Ovary (tissue), 9 donors: ENCODE data around the gene LRRC14B. TPM values are rescaled to one million over a fixed set of nuclear protein-coding genes. Genes with fewer than 3 reads are reported as not detected.

Experiments
- DNase-seq, 5 donors: peaks; one replicate each; pipeline ENCODE4 v3.0.0-alpha.2; 2019 to 2020
- H3K27ac ChIP-seq, 2 donors: fragments of 200-600 bp; one replicate each; pipeline versions ENCODE4 v1.5.1 to v1.8.0; 2019 to 2022
- H3K27me3 ChIP-seq: fragments of 200-600 bp; one replicate; pipeline ENCODE4 v1.8.0; 2022
- H3K36me3 ChIP-seq: fragments of 200-600 bp; sonication (generic); one replicate; pipeline ENCODE4 v1.5.1; 2019
- H3K4me1 ChIP-seq: one replicate; pipeline ENCODE4 v1.8.1; 2013; ENCODE audit warnings: mild to moderate bottlenecking, moderate library complexity; ENCODE audit not compliant: insufficient read depth
- H3K4me3 ChIP-seq: fragments of 200-600 bp; sonication (generic); one replicate; pipeline ENCODE4 v1.5.1; 2017
- H3K9me3 ChIP-seq, 2 donors: fragments of 200-600 bp in 1 of 2; sonication (generic) in 1 of 2; one replicate each; pipeline versions ENCODE4 v1.5.1 to v1.8.1; 2013 to 2019; ENCODE audit warnings: mild to moderate bottlenecking in 1 of 2, moderate library complexity in 1 of 2
- EP300 ChIP-seq: sonication (generic); formaldehyde crosslinking; IDR thresholded peaks from one replicate; pipeline ENCODE4 v1.6.1; 2017; ENCODE audit warnings: antibody characterized with exemption
- POLR2A ChIP-seq: fragments of 450-650 bp; IDR thresholded peaks from one replicate; pipeline ENCODE4 v1.6.1; 2017; ENCODE audit warnings: antibody characterized with exemption, mild to moderate bottlenecking, moderate library complexity
- whole genome bisulfite sequencing, 3 donors: extraction: QIAGEN DNeasy Blood & Tissue Kit in 1 of 3; methylation state at CpG; one replicate each; pipeline versions ENCODE4 v1.1.5 to v1.1.7; 2013 to 2017; 5-methylcytosine and 5-hydroxymethylcytosine counted together
- intact Hi-C, 4 donors: fragments of 100-400 bp; cut with DNase I; formaldehyde crosslinking; loops; one replicate each; pipeline versions ENCODE4 v1.11.0 to v1.15.1; 2022 to 2023
- polyA plus RNA-seq, 2 donors: library from polyadenylated mRNA; stranded (reverse); fragments of 200-250 nt in 1 of 2; fragments of 350-450 nt in 1 of 2; fragmentation: Illumina TruSeq in 1 of 2; extraction: RNeasy Lipid Tissue Mini Kit (QIAGEN cat#74804) in 1 of 2; gene quantifications; one replicate each; pipeline ENCODE4 v1.2.3, GENCODE V29; 2013 to 2014
- total RNA-seq, 7 donors: library from RNA; depleted of rRNA in 2 of 7; stranded (reverse); fragments of >200 nt in 2 of 7; fragmentation: NEBNext Ultra II Directional in 3 of 7; extraction: Animal tissue kit (Norgen Biotek cat#: 25700) in 3 of 7; gene quantifications; one replicate each; pipeline versions ENCODE4 v1.1.0 to v1.2.4, GENCODE V29; 2016 to 2023
- TF ChIP-seq, protein P1 (sequence below), 3 donors: fragments of 450-650 bp in 2 of 3; fragments of 200-600 bp in 1 of 3; IDR thresholded peaks; one replicate each; pipeline versions ENCODE4 v1.5.1 to v1.8.0; 2016 to 2022; ENCODE audit warnings: antibody characterized with exemption in 3 of 3, mild to moderate bottlenecking in 1 of 3
- donor health status: DM: no; HTN: no; CAD: no; lungs with moderate emphysema.
- donor health status: DM: no; HTN: no; CAD: no.
- donor health status: Bipolar disorder and iron deficiency.
- donor health status: DM: yes; HTN: yes; CAD: no.
- donor health status: DM: no; HTN: no; CAD: no.
- donor health status: DM: yes; HTN: yes; CAD: no.

LRRC14B gene
- total and polyA plus RNA-seq, 9 donors, result 0.04 to 0.92 (median 0.38) TPM; not detected in 6

DNA sequence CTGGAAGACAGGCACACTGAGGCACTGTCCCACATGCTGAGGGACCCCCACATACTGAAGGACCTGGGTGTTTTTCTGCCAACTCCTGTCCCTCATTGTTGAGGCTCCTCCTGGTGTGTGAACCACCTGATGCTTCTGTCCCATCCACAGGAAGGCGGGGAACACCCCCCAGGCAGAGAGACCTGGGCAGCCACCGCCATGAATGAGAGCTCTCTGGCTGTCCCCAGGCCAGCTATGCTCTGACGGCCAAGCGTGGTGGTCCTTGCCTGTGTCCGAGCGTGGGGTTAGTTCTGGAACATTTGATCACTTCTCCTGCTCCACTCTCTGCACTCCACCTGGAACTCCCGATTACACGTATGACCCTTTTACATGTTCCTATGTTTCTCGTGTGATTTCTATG is 11.9 kb upstream of the LRRC14B start:
- Histone ChIP-seq H3K27ac (no peak overlapping the region), H3K27me3 (no peaks in the 10 kb centered on the region), H3K9me3 (no peaks in the 10 kb centered on the region), H3K4me3 (no peak overlapping the region), H3K4me1 (no peaks in the 10 kb centered on the region), H3K36me3 (no peaks in the 10 kb centered on the region)
- 88 to 95% (median 92%) methylated on average over 9 of the region's 9 CpGs for WGBS, 3 donors
- intact Hi-C loops, result no loop called here
- DNase-seq, result no peak
- TF ChIP-seq POLR2A (no peak), EP300 (no peak)
- TF ChIP-seq, protein P1, sequence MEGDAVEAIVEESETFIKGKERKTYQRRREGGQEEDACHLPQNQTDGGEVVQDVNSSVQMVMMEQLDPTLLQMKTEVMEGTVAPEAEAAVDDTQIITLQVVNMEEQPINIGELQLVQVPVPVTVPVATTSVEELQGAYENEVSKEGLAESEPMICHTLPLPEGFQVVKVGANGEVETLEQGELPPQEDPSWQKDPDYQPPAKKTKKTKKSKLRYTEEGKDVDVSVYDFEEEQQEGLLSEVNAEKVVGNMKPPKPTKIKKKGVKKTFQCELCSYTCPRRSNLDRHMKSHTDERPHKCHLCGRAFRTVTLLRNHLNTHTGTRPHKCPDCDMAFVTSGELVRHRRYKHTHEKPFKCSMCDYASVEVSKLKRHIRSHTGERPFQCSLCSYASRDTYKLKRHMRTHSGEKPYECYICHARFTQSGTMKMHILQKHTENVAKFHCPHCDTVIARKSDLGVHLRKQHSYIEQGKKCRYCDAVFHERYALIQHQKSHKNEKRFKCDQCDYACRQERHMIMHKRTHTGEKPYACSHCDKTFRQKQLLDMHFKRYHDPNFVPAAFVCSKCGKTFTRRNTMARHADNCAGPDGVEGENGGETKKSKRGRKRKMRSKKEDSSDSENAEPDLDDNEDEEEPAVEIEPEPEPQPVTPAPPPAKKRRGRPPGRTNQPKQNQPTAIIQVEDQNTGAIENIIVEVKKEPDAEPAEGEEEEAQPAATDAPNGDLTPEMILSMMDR (IDR thresholded peaks at IDR 0.05), result no peak

DNA sequence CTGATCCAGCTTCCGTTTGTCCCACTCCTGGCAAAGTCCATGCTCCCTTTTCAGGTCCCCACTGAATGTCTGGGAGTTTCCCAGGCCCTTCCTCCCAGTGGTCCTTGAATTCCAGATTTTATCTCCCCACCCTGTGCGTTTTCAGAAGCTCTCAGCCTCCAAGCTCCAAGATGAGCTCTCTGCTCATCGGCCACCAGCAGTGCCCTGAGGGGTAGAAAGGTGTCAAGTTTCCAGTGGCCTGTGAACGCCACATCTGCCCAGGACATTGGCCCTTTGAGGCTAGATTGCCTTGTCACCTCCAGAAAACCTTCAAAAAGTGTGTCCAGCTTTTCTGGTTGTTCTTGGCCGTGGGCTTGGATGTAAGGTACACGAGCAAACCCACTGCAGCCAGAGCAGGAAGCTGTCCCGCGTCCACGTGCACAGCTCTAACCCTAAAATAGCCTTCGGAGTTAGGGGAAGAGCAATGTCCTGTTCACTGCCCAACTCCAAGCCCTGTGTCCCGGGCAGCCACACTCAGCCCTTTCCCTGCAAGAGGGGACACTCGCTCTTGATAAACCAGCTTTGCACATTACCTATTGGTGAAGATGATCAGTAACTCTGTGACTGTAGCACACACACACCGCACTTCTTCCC is 10.9 kb upstream of the LRRC14B start:
- no peak for DNase-seq

DNA sequence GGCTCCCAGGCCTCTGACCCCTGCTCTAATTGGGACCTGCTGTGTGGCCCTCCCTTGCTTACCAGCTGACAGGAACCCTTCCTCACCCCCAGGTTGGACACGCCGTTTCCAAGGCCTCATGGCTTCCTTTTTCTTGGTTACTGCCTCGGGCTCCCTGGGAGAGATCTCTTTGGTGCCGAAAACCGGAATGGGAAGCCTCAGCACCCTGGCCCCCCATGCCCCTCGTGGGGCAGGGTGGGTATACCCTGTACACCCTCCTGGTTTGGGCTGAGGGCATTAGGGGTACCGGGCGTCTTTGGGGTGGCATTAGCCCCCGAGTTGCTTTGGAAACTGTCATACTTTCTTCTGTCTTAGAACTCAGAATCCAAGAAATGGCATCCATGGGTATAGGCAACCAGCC is 10.1 kb upstream of the LRRC14B start:
- Histone ChIP-seq H3K27me3 (no peaks in the 10 kb centered on the region), H3K36me3 (no peaks in the 10 kb centered on the region), H3K9me3 (no peaks in the 10 kb centered on the region), H3K4me1 (no peaks in the 10 kb centered on the region), H3K4me3 (no peak overlapping the region), H3K27ac (no peak overlapping the region)
- intact Hi-C loops, result no loop called here
- DNase-seq, result peak in 1 of 5 donors; percentile 11
- no peak for TF ChIP-seq EP300
- 93 to 95% (median 95%) methylated on average over 9 of the region's 9 CpGs for WGBS, 3 donors

More for the DNA sequence above, 10.9 kb upstream of the LRRC14B start:
- Histone ChIP-seq H3K9me3 (no peaks in the 10 kb centered on the region), H3K36me3 (no peaks in the 10 kb centered on the region), H3K4me3 (no peak overlapping the region), H3K27ac (no peak overlapping the region), H3K4me1 (no peaks in the 10 kb centered on the region), H3K27me3 (no peaks in the 10 kb centered on the region)
- 78 to 79% (median 78%) methylated on average over 13 of the region's 13 CpGs for WGBS, 3 donors
- intact Hi-C loops, result no loop called here
- no peak for TF ChIP-seq EP300
- no peak for TF ChIP-seq POLR2A
- TF ChIP-seq, protein P1 (IDR thresholded peaks at IDR 0.05), result no peak

DNA sequence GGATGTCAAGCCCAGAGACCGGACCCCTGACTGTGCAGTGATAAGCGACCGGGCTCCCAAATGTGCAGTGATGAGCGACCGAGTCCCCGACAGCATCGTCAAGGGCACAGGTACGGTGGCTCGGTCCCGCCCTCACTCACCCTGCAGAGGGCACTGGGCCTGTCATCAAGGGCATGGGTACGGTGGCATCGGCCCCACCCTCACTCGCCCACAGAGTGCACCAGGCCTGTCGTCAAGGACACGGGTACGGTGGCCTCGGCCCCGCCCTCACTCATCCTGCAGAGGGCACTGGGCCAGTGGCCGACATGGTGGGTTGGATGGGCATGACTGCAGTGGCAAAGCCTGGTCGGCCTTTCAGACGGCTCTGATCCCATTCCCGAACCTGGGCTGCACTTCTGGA is 9.7 kb upstream of the LRRC14B start:
- intact Hi-C loops, result no loop called here
- Histone ChIP-seq H3K36me3 (no peaks in the 10 kb centered on the region), H3K27ac (no peak overlapping the region), H3K4me1 (no peaks in the 10 kb centered on the region), H3K27me3 (no peaks in the 10 kb centered on the region), H3K9me3 (no peaks in the 10 kb centered on the region), H3K4me3 (no peak overlapping the region)
- WGBS, 3 donors, result 93 to 96% (median 95%) methylated on average over 21 to 22 of the region's 22 CpGs
- TF ChIP-seq, protein P1 (IDR thresholded peaks at IDR 0.05), result no peak
- no peak for TF ChIP-seq POLR2A
- TF ChIP-seq EP300, result no peak
- peak in 1 of 5 donors; percentile 28 for DNase-seq

DNA sequence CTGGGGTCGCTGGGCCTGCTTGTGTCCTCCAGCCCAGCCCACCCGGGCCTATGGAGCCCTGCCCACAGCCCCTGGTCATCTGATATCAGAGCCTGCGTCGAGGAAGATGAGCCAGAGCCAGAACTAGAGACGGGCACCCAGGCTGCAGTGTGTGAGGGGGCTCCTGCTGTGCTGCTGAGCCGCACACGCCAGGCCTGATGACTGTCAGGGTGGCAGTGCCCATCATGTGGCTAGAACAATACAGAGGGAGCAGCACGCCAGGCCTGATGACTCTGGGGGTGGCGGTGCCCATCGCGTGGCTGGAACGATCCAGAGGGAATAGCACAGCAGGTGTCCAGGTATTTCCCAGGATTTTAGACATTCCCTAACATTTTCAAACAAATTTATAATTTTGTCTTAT is 9.2 kb upstream of the LRRC14B start:
- Histone ChIP-seq H3K27me3 (no peaks in the 10 kb centered on the region), H3K4me1 (no peaks in the 10 kb centered on the region), H3K27ac (no peak overlapping the region), H3K4me3 (no peak overlapping the region), H3K36me3 (no peaks in the 10 kb centered on the region), H3K9me3 (no peaks in the 10 kb centered on the region)
- intact Hi-C loops, result no loop called here
- no peak for TF ChIP-seq POLR2A
- TF ChIP-seq EP300, result no peak
- TF ChIP-seq, protein P1 (IDR thresholded peaks at IDR 0.05), result no peak
- DNase-seq, result peak in 1 of 5 donors; percentile 17
- 95 to 97% (median 95%) methylated on average over 12 of the region's 12 CpGs for WGBS, 3 donors
